ENCODE data around the gene ERFL. TPM values are rescaled to one million over a fixed set of nuclear protein-coding genes. Genes with fewer than 3 reads are reported as not detected.
"Not testable (repeated sequence)": the region's sequence is repeated elsewhere in the genome, so short reads cannot be mapped to it uniquely, and the experiment has no call there.

The ERFL gene
- total and polyA plus RNA-seq, 5 experiments from 2014 or later, result 7.5 to 8.1 TPM; not detected in 3

DNA sequence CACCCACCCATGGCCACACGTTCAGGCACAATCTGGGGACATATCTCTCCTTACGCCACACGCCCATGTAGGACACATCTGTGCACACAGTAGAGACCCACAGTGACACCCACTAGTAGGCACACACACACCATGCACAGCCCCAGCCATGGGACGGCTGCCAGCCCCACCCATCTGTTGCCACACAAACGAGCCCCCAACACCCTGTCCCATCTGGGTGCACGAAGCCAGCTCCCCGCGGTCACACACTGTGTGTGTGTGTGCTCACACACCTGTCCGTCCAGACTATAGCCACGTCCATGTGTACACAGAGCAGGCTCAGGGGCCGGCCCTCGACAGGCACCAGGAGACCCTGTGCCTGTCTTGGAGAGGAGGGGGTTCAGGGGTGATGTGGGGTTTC lies 10.6 kb downstream of the ERFL start:
- POLR2A ChIA-PET, result interaction anchor here (0.7 to 1.1 kb wide), 3 partner anchors 12 to 42 kb away, joined by 3 to 4 read pairs (median 3); no protein-coding TSS in a partner anchor
- Mint-ChIP-seq H3K36me3 (no peaks in the 10 kb centered on the region), H3K4me3 (no peak overlapping the region), H3K4me1 (peaks cover 20 to 36% (median 26%) of the 10 kb centered on the region in 4 donors), H3K27ac (no peak overlapping the region), H3K9me3 (no peaks in the 10 kb centered on the region), H3K27me3 (peaks cover 0 to 12% (median 4%) of the 10 kb centered on the region in 5 donors)
- peak in 1 of 10 donors; percentile 64 for DNase-seq
- no peak for ATAC-seq

- Mint-ChIP-seq H3K4me3 (no peak overlapping the region), H3K27me3 (peaks cover 0 to 3% (median 0%) of the 10 kb centered on the region in 5 donors), H3K36me3 (no peaks in the 10 kb centered on the region), H3K9me3 (no peaks in the 10 kb centered on the region), H3K27ac (no peak overlapping the region), H3K4me1 (peaks cover 22 to 39% (median 30%) of the 10 kb centered on the region in 4 donors)
- POLR2A ChIA-PET, result interaction anchor here (0.7 to 0.8 kb wide), 2 partner anchors 28 to 41 kb away, joined by 3 to 4 read pairs; no protein-coding TSS in a partner anchor
- DNase-seq (peak in 3 of 10 donors; percentile 41 to 73 (median 44)), ATAC-seq (peak; percentile 25 to 51)
These were observed 12.4 kb downstream of the ERFL start for GRCh38 chr19:41915776-41916414.

DNA sequence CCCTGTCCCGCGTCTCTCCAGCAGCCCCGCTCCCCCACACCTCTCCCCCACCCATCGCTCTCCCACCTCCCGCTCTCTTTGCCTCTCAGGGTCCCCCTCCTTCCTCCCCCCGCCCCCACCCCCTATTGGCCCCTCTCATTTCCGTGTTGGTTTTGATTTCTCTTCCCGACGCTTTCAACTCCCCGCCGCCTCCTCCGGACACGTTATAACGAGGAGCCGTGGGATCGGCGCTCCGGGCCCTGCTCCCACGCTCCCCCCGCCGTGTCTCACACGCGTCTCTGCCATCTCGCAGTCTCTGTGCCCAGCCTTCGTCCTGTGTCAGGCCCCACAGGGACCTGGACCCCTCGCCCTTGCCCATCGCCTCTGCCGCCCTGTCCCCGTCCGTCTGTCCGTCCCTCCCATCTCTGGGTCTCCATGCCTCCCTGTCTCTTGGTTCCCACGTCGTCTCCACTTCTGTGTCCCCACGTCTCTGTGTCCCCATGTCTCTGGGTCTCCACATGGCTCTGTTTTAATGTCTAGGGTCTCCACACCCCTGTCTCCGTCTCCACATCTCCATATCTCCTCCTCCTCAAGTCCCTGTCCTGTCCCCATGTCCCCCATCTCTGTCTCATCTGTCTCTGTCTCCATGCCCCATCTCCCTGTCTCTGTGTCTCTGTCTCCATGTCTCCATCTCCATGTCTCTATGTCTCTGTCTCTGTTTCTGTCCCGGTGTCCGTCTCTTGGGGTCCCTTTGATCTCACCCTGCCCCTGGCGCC lies 13.1 kb downstream of the ERFL start:
- Mint-ChIP-seq H3K4me3 (peak overlapping the region in 1 of 10 donors; percentile 20), H3K4me1 (peaks cover 27 to 44% (median 35%) of the 10 kb centered on the region in 4 donors), H3K27me3 (peaks cover 0 to 3% (median 0%) of the 10 kb centered on the region in 5 donors), H3K9me3 (no peaks in the 10 kb centered on the region), H3K36me3 (no peaks in the 10 kb centered on the region), H3K27ac (no peak overlapping the region)
- DNase-seq (peak in 1 of 10 donors; percentile 61), ATAC-seq (no peak)
- POLR2A ChIA-PET, result interaction anchor here (0.7 to 0.8 kb wide), 2 partner anchors 27 to 40 kb away, joined by 3 to 4 read pairs; no protein-coding TSS in a partner anchor

DNA sequence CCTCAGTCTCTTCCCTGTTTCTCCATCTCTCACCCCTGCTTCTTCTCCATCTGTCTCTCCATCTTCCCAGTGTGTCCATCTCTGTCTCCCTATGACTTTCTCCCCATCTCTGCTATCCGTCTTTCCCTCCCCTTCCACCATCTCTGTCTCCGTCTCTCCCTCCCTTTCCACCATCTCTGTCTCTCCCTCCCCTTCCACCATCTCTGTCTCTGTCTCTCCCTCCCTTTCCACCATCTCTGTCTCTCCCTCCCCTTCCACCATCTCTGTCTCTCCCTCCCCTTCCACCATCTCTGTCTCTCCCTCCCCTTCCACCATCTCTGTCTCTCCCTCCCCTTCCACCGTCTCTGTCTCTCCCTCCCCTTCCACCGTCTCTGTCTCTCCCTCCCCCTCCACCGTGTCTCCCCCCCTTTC lies 13.8 kb downstream of the ERFL start:
- H3K9me3 Mint-ChIP-seq, POLR2A ChIA-PET, H3K27me3 Mint-ChIP-seq, ATAC-seq, H3K36me3 Mint-ChIP-seq, DNase-seq: not testable (repeated sequence)
- H3K27ac Mint-ChIP-seq, result peak overlapping the region in 5 of 10 donors; percentile 2 to 92 (median 55)
- peaks cover 29 to 48% (median 37%) of the 10 kb centered on the region in 4 donors for H3K4me1 Mint-ChIP-seq
- H3K4me3 Mint-ChIP-seq, result peak overlapping the region in 8 of 10 donors; percentile 36 to 86 (median 64)

DNA sequence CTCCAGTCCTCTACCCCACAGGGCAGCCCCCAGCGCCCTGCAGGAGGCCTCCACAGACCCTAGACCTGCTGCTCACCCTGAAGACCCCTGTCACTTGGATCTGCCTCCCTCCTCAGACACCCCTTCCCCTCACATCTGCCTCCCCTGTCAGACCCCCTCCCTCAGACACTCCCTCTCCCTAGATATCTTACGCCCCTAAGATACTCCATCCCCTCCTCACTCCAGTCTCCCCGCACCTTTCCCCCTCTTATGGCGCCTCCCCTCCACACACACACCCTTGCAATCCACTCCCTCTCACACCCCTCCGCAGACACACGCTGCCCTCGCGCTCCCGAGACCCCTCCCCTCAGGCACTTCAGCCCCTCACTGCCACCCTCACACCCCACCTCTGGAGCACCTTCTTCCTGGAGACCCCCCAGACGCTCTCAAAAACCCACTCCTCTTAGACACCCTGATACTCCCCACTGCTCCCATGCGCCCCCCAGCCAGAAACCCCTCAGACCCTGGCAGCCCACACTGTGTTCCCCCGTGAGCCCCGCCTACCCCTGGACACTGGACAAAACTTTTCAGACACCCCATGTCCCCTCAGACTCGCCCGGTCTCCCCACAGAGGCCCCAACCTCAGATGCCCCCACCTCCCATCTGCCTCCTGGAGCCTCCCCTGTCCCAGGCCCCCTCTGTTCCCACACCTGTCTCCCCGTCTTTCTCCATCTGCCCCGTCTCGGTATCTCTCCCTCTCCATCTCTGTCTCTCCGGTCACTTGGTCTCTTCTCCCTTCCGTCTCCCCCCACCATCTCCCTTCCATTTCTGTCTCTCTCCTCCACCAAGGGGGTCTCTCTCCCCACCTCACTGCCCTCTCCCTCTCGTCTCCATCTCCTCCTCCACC lies 14.5 kb downstream of the ERFL start:
- DNase-seq, result peak in 1 of 10 donors; percentile 62
- peaks cover 0 to 3% (median 0%) of the 10 kb centered on the region in 5 donors for H3K27me3 Mint-ChIP-seq
- H3K36me3 Mint-ChIP-seq, result peaks cover 0 to 4% (median 0%) of the 10 kb centered on the region in 3 donors
- H3K27ac Mint-ChIP-seq, result peak overlapping the region in 7 of 10 donors; percentile 16 to 92 (median 55)
- H3K4me1 Mint-ChIP-seq, result peaks cover 34 to 55% (median 41%) of the 10 kb centered on the region in 4 donors
- peak overlapping the region in 9 of 10 donors; percentile 36 to 86 (median 60) for H3K4me3 Mint-ChIP-seq
- H3K9me3 Mint-ChIP-seq, result no peaks in the 10 kb centered on the region
- POLR2A ChIA-PET, result interaction anchor here (5.7 kb wide), 1 partner anchor 12 kb away, joined by 76 read pairs; no protein-coding TSS in a partner anchor
- peak; percentile 3 to 13 for ATAC-seq

DNA sequence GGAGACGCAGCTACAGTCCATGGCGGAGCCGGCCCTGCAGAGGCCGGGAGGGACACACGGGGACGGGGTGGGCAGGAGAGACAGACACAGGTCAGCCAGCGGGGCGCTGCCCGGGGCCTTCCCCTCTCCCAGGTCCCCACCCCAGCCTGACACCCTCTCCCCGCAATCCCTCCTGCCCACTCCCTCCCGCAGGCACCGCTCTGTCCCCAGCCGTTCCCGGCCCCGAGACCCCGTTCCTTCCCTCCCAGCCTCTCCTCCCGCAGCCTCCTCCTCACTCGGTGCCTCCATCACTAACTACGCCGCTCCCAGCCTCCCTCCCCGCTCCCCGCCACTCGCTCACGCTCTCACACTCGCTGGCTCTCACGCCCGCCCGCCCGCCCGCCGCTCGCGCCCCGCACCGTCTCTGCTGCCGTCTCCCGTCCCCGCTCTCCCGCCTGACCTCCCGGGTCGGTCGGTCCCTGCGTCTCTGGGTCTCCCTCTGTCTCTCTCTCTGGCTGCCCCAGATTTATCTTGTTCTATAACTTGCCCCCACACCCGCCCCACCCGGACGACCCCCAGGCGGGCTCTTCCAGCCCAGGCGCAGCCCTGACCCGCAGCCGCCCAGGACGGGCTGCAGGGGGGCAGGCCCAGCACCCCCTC lies 15.2 kb downstream of the ERFL start:
- peaks cover 0 to 3% (median 0%) of the 10 kb centered on the region in 5 donors for H3K27me3 Mint-ChIP-seq
- H3K4me1 Mint-ChIP-seq, result peaks cover 34 to 57% (median 42%) of the 10 kb centered on the region in 4 donors
- H3K4me3 Mint-ChIP-seq, result peak overlapping the region in 9 of 10 donors; percentile 36 to 86 (median 55)

DNA sequence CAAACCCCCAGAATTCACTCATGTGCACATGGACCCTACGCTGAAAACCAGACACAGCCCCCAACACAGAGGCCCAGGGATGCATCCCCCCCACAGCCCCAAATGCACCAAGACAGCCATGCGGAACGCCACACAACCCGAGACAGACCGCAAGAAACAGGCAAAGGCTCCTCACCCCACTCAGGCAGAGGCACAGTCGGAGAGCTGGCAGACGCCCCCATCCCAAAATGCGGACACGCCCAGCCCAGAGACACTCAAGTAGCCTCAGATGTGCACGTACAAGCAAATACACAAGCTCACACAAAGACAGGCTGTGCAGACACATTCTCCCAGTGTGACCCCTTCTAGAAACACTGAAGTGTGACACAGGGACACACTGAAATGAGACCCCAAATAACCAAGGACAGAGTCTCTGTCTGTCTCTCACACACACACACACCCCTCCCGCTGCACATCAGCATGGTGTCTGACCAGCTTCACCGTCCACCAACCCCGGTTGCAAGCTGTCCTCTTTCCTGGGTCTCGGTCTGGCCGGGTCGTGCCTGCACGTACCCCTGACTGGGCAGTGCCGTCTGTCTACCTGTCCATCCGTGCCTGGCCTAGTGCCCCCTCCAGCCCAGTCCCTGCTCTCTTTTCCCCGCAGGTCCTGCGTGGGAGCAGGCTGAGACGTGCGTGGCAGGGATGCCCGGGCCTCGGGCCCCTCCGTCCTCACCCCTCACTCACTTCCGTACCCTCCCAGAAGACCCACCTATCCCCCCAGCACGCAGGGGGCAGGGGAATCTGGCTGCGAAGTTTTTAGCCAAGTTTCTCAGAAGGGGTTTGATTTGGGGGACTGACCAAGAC lies 16.1 kb downstream of the ERFL start:
- H3K27me3 Mint-ChIP-seq, result peaks cover 0 to 3% (median 0%) of the 10 kb centered on the region in 5 donors
- peak overlapping the region in 9 of 10 donors; percentile 52 to 79 (median 67) for H3K4me3 Mint-ChIP-seq
- H3K36me3 Mint-ChIP-seq, result peaks cover 0 to 10% (median 0%) of the 10 kb centered on the region in 3 donors
- POLR2A ChIA-PET, result interaction anchor here (0.8 to 15.2 kb wide), 12 partner anchors 7 to 52 kb away, joined by 3 to 465 read pairs (median 10); partner anchors contain the start of genes ARHGEF1, CD79A, ERFL and RPS19
- DNase-seq, result peak in 1 of 10 donors; percentile 43
- H3K27ac Mint-ChIP-seq, result peak overlapping the region; percentile 82 to 92 (median 88)
- H3K9me3 Mint-ChIP-seq, result no peaks in the 10 kb centered on the region
- H3K4me1 Mint-ChIP-seq, result peaks cover 34 to 62% (median 45%) of the 10 kb centered on the region in 4 donors
- ATAC-seq, result peak in 1 of 2 donors; percentile 7

More for the DNA sequence above, 15.2 kb downstream of the ERFL start:
- DNase-seq, result peak in 5 of 10 donors; percentile 31 to 64 (median 38)
- ATAC-seq, result peak; percentile 27 to 32
- H3K9me3 Mint-ChIP-seq, result no peaks in the 10 kb centered on the region
- peaks cover 0 to 5% (median 0%) of the 10 kb centered on the region in 3 donors for H3K36me3 Mint-ChIP-seq
- POLR2A ChIA-PET, result interaction anchor here (2.0 to 15.2 kb wide), 7 partner anchors 11 to 53 kb away, joined by 9 to 465 read pairs (median 61); partner anchors contain the start of genes ARHGEF1, CD79A, ERFL and RPS19
- H3K27ac Mint-ChIP-seq, result peak overlapping the region in 5 of 10 donors; percentile 31 to 92 (median 85)

- peak in 2 of 10 donors; percentile 39 to 45 for DNase-seq
- POLR2A ChIA-PET, result interaction anchor here (0.8 to 15.2 kb wide), 14 partner anchors 8 to 51 kb away, joined by 3 to 465 read pairs (median 8); partner anchors contain the start of genes ARHGEF1, CD79A, ERFL and RPS19
- H3K36me3 Mint-ChIP-seq, result peaks cover 0 to 17% (median 0%) of the 10 kb centered on the region in 3 donors
- H3K27me3 Mint-ChIP-seq, result peaks cover 0 to 3% (median 0%) of the 10 kb centered on the region in 5 donors
- H3K4me3 Mint-ChIP-seq, result peak overlapping the region; percentile 18 to 79 (median 66)
- peak; percentile 18 to 35 for ATAC-seq
- H3K9me3 Mint-ChIP-seq, result no peaks in the 10 kb centered on the region
- H3K4me1 Mint-ChIP-seq, result peaks cover 38 to 71% (median 49%) of the 10 kb centered on the region in 4 donors
- H3K27ac Mint-ChIP-seq, result peak overlapping the region; percentile 82 to 92 (median 88)
These were observed 17.0 kb downstream of the ERFL start for GRCh38 chr19:41910992-41911888.

GRCh38 chr19:41910240-41910991 lies 17.8 kb downstream of the ERFL start:
- H3K9me3 Mint-ChIP-seq, result no peaks in the 10 kb centered on the region
- peaks cover 0 to 25% (median 0%) of the 10 kb centered on the region in 3 donors for H3K36me3 Mint-ChIP-seq
- peaks cover 42 to 79% (median 55%) of the 10 kb centered on the region in 4 donors for H3K4me1 Mint-ChIP-seq
- peaks cover 0 to 3% (median 0%) of the 10 kb centered on the region in 5 donors for H3K27me3 Mint-ChIP-seq
- peak overlapping the region; percentile 64 to 92 (median 88) for H3K27ac Mint-ChIP-seq
- peak overlapping the region in 8 of 10 donors; percentile 1 to 52 (median 22) for H3K4me3 Mint-ChIP-seq
- POLR2A ChIA-PET, result interaction anchor here (0.8 to 15.2 kb wide), 9 partner anchors 8 to 51 kb away, joined by 3 to 465 read pairs (median 24); partner anchors contain the start of genes ARHGEF1, CD79A, ERFL and RPS19
- peak; percentile 4 to 9 for ATAC-seq
- DNase-seq, result peak in 2 of 10 donors; percentile 31 to 43
